Measurements from ENCODE around the gene ADAMTS8. TPM values are rescaled to one million over a fixed set of nuclear protein-coding genes. Genes with fewer than 3 reads are reported as not detected.

Gene ADAMTS8
- total RNA-seq, 2 donors from 2014 or later: 2.5 to 7.8 TPM

DNA sequence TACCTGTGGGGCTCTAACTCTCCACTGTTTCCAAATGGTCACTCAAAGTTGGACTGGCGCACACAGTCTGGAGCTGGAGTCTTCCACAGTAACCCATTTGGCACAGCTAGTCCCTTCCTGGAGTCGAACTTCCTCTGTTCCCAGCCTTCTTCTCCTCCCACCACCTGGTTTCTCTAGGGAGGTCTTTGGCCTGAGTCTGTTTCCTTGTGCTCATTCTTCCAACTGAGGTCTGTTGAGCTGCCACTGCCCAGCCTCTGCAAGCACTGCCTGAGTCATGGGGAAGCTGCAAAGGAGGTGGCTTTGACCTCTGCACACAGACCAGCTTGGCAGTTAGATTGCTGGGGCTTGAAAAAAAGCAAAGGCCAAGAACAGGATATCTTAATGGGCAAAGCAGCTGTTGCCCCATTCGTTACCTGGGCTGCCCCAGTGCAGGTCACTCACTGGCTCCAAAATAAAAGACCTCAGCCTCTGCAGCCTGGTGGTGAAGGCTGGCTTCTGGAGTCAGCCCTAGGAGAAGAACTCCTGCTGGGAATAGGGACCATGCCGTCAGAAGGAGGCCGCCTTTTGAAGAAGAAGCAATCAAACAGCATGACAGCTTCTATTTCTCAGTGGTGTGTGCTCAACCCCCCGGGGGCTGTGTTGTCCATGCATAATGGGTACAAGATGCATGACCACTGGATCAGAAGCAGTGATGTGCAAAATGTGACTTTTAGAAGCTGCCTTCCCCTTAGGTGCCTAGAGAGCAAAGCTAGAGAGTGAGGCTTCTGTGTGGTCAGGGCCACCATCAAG is 23.0 kb upstream of the ADAMTS8 start:
- Histone ChIP-seq H3K27ac (peak overlapping the region; percentile 87 to 90), H3K4me3 (peak overlapping the region; percentile 64 to 67), H3K36me3 (no peaks in the 10 kb centered on the region), H3K9me3 (no peaks in the 10 kb centered on the region), H3K4me1 (peaks cover 0 to 65% of the 10 kb centered on the region in 2 donors), H3K27me3 (no peaks in the 10 kb centered on the region)
- peak; percentile 79 for DNase-seq (ENCODE audit: low spot score)
- no peak for TF ChIP-seq CTCF (IDR thresholded peaks at IDR 0.05)

DNA sequence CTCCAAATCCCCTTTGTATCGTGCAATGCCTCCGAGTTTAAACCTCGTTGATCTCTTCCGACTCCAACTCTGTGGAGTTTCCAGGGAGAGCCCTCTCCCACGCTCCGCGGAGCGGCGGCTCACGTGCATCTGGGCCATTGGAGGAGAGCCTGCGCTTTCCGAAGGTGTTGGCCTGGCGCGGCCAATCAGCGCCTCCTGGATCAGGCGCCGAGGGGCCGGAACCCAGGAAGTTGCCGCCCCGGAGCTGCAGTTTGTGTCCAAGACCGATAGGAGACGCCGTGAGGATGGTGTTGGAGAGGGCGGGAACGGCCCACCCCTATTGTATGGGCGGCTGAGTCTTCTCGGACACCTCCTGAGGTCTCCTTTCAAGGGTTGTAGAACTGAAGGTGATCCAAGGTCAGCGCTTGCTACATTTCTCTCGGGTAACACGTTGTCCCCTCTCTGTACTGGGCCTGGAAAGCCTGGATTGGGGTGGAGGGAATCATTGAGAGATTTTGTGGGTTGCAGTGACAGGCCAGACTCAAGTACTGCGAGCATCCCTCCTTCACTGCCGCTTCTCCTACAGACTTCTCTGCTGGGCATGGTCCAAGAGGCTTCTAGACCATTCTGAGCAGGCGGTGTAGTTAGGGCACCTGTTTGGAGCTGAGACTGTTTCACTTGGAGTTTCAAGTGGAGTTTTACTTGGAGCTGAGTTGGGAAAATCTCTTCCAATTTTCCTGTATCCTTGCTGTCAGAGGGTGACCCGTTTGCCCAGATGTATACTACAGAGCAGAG is 21.8 kb upstream of the ADAMTS8 start:
- peak overlapping the region; percentile 87 to 90 for H3K27ac ChIP-seq
- no peaks in the 10 kb centered on the region for H3K36me3 ChIP-seq
- DNase-seq (ENCODE audit: low spot score): peak; percentile 95
- H3K27me3 ChIP-seq: no peaks in the 10 kb centered on the region
- H3K4me1 ChIP-seq: peaks cover 0 to 53% of the 10 kb centered on the region in 2 donors
- no peaks in the 10 kb centered on the region for H3K9me3 ChIP-seq
- H3K4me3 ChIP-seq: peak overlapping the region; percentile 64 to 67
- peak; percentile 83 to 90 for TF ChIP-seq CTCF (IDR thresholded peaks at IDR 0.05)

GRCh38 chr11:130449310-130449990 is 21.0 kb upstream of the ADAMTS8 start:
- no peak for TF ChIP-seq CTCF (IDR thresholded peaks at IDR 0.05)
- peaks cover 0 to 46% of the 10 kb centered on the region in 2 donors for H3K4me1 ChIP-seq
- H3K4me3 ChIP-seq: peak overlapping the region; percentile 64 to 67
- no peaks in the 10 kb centered on the region for H3K27me3 ChIP-seq
- peak overlapping the region; percentile 87 to 90 for H3K27ac ChIP-seq
- no peak for DNase-seq (ENCODE audit: low spot score)
- H3K9me3 ChIP-seq: no peaks in the 10 kb centered on the region
- no peaks in the 10 kb centered on the region for H3K36me3 ChIP-seq

GRCh38 chr11:130448416-130449309 is 20.3 kb upstream of the ADAMTS8 start, which contains the start of gene ADAMTS15:
Gene ADAMTS15 (plus strand): TSS chr11:130448645. CDS start chr11:130448974, 329 bp downstream.
- Histone ChIP-seq H3K27ac (peak within 1 kb of the TSS; percentile 87 to 90), H3K27me3 (no peaks in the 10 kb centered on the region), H3K4me3 (peak within 1 kb of the TSS; percentile 64 to 67), H3K9me3 (no peaks in the 10 kb centered on the region), H3K4me1 (peaks cover 0 to 38% of the 10 kb centered on the region in 2 donors), H3K36me3 (no peaks in the 10 kb centered on the region)
- no peak for TF ChIP-seq CTCF (IDR thresholded peaks at IDR 0.05)
- DNase-seq (ENCODE audit: low spot score): peak; percentile 89

DNA sequence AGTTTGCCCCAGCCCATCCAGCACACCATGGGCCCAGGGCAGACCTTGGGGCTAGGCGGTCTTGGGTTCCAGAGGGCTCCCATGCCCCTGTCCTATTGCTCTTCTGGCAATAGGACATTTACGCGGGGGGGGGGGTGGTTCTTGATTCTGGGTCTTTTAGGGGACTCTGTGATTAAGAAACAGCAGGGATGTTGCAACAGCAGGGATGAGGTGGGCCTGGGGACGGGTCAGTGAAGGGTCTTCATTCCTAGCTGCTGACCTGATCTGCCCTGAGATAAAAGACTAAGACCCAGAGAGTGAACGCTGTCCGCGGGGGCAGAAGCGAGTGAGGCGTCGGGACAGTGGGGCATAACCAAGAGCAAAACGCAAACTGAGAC is 19.6 kb upstream of the ADAMTS8 start:
- DNase-seq (ENCODE audit: low spot score): no peak
- peaks cover 0 to 32% of the 10 kb centered on the region in 2 donors for H3K4me1 ChIP-seq
- H3K9me3 ChIP-seq: no peaks in the 10 kb centered on the region
- TF ChIP-seq CTCF (IDR thresholded peaks at IDR 0.05): no peak
- no peaks in the 10 kb centered on the region for H3K36me3 ChIP-seq
- H3K27ac ChIP-seq: peak overlapping the region; percentile 87 to 90
- peak overlapping the region; percentile 64 to 67 for H3K4me3 ChIP-seq
- H3K27me3 ChIP-seq: no peaks in the 10 kb centered on the region

All from right atrium auricular region (tissue), 2 donors.